Measurements from ENCODE around the gene UCN. TPM values are rescaled to one million over a fixed set of nuclear protein-coding genes. Genes with fewer than 3 reads are reported as not detected.

Gene UCN
- total and polyA plus RNA-seq, 4 donors = 0.25 to 0.83 (median 0.42) TPM; not detected in 1

GRCh38 chr2:27350106-27350693, 42.0 kb upstream of the UCN start:
- Histone ChIP-seq H3K4me3 (ENCODE audit: low read depth in 1 of 3, low read length in 3 of 3) (no peak overlapping the region), H3K9me3 (ENCODE audit: control insufficient read depth in 4 of 4, low read length in 3 of 4) (no peaks in the 10 kb centered on the region), H3K27me3 (ENCODE audit: control insufficient read depth in 4 of 4, insufficient read depth in 4 of 4, low read length in 3 of 4) (no peaks in the 10 kb centered on the region), H3K27ac (ENCODE audit: low read depth in 1 of 2, low read length in 2 of 2) (no peak overlapping the region), H3K9ac (ENCODE audit: low read depth in 1 of 2, low read length in 2 of 2) (no peak overlapping the region), H3K36me3 (ENCODE audit: control insufficient read depth in 4 of 4, insufficient read depth in 3 of 4, low read depth in 1 of 4, low read length in 3 of 4) (peaks cover 0 to 2% (median 0%) of the 10 kb centered on the region in 4 donors), H3K4me1 (ENCODE audit: control insufficient read depth in 4 of 4, insufficient read depth in 4 of 4, low read length in 3 of 4) (peaks cover 5 to 15% (median 11%) of the 10 kb centered on the region in 4 donors)
- WGBS = 94% methylated on average over 7 of the region's 7 CpGs
- DNase-seq (ENCODE audit: low spot score) = no peak
- no peak for TF ChIP-seq MAX (IDR thresholded peaks at IDR 0.05)
- TF ChIP-seq HNF4A (conservative IDR thresholded peaks at IDR 0.05) = no peak
- TF ChIP-seq FOXA1 (IDR thresholded peaks at IDR 0.05) = no peak
- TF ChIP-seq RXRA (IDR thresholded peaks at IDR 0.05) = no peak
- TF ChIP-seq GABPA (IDR thresholded peaks at IDR 0.05 in 1 of 2, conservative IDR thresholded peaks at IDR 0.05 in 1 of 2) = no peak
- TF ChIP-seq NR2F2 (IDR thresholded peaks at IDR 0.05) = no peak
- no peak for TF ChIP-seq CTCF (IDR thresholded peaks at IDR 0.05; ENCODE audit: low read depth, low read length, missing input control)

- no peak for DNase-seq (ENCODE audit: low spot score)
- peaks cover 0 to 3% (median 0%) of the 10 kb centered on the region in 4 donors for H3K4me1 ChIP-seq (ENCODE audit: control insufficient read depth in 4 of 4, insufficient read depth in 4 of 4, low read length in 3 of 4)
- peaks cover 2 to 6% (median 4%) of the 10 kb centered on the region in 4 donors for H3K36me3 ChIP-seq (ENCODE audit: control insufficient read depth in 4 of 4, insufficient read depth in 3 of 4, low read depth in 1 of 4, low read length in 3 of 4)
- no peak overlapping the region for H3K27ac ChIP-seq (ENCODE audit: low read depth in 1 of 2, low read length in 2 of 2)
- WGBS = 97% methylated on average over 2 of the region's 2 CpGs
- H3K9ac ChIP-seq (ENCODE audit: low read depth in 1 of 2, low read length in 2 of 2) = no peak overlapping the region
- no peaks in the 10 kb centered on the region for H3K9me3 ChIP-seq (ENCODE audit: control insufficient read depth in 4 of 4, low read length in 3 of 4)
- TF ChIP-seq REST (IDR thresholded peaks at IDR 0.05) = no peak
- no peak for TF ChIP-seq ZBTB33 (IDR thresholded peaks at IDR 0.05)
- no peak for TF ChIP-seq EGR1 (IDR thresholded peaks at IDR 0.05; ENCODE audit: low read depth in 2 of 2)
- TF ChIP-seq SP1 (IDR thresholded peaks at IDR 0.05) = no peak
- no peak for TF ChIP-seq GABPA (IDR thresholded peaks at IDR 0.05 in 1 of 2, conservative IDR thresholded peaks at IDR 0.05 in 1 of 2)
- no peak for TF ChIP-seq HNF4A (conservative IDR thresholded peaks at IDR 0.05)
- TF ChIP-seq MAX (IDR thresholded peaks at IDR 0.05) = no peak
- TF ChIP-seq YY1 (IDR thresholded peaks at IDR 0.05) = no peak
- no peak for TF ChIP-seq RXRA (IDR thresholded peaks at IDR 0.05)
- TF ChIP-seq FOXA2 (IDR thresholded peaks at IDR 0.05) = no peak
- no peak for TF ChIP-seq TAF1 (conservative IDR thresholded peaks at IDR 0.05)
- no peak for TF ChIP-seq CTCF (IDR thresholded peaks at IDR 0.05; ENCODE audit: low read depth, low read length, missing input control)
- TF ChIP-seq RAD21 (IDR thresholded peaks at IDR 0.05) = no peak
- no peak overlapping the region for H3K4me3 ChIP-seq (ENCODE audit: low read depth in 1 of 3, low read length in 3 of 3)
- no peaks in the 10 kb centered on the region for H3K27me3 ChIP-seq (ENCODE audit: control insufficient read depth in 4 of 4, insufficient read depth in 4 of 4, low read length in 3 of 4)
These were observed 39.4 kb upstream of the UCN start for GRCh38 chr2:27347641-27348040.

Data from liver (tissue), 9 donors.